Measurements from ENCODE around the gene E2F4. TPM values are rescaled to one million over a fixed set of nuclear protein-coding genes. Genes with fewer than 3 reads are reported as not detected.
A peak's percentile ranks its signal among the peaks of the same experiment; 100 is the strongest.

The E2F4 gene
- total RNA-seq, 1 experiment from 2014 or later: 73.6 TPM

DNA sequence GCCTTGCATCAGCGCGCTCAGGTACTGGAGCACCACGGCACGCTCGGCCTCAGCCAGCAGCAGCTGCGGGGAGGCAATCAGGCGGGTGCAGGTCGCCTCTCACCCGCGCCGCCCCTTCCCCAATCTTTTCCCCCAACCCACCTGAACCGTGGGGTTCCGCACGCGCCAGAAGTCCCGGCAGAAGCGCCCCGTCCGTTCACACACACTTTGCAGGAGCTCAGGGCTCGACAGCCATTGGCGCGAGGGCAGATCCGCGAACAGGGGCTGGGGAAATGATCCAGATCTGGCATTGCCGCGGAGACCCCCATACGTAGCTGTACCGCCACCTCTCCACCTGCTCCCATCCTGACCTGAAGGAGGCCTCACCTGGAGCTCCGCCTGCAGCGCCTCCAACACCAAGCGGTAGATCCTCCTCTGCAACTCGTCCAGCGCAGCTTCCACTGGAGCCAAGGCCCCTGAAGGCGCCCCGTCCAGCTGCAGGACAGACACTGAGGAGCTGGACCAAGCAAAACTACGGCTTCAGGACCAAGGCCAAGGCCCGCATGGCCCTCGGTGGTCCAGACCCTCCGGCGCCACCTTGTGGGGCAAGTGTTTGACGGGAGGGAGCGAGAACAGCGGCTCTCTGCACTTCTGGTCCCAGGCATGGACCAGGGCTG lies 6.8 kb upstream of the E2F4 start:
- in situ Hi-C loops (cut with HindIII; ENCODE audit: low pct_unique_long_range_greater_than_20kb, low sequenced_read_pairs): no loop called here
- DNase-seq (ENCODE audit: low read depth, low spot score): peak; percentile 84

DNA sequence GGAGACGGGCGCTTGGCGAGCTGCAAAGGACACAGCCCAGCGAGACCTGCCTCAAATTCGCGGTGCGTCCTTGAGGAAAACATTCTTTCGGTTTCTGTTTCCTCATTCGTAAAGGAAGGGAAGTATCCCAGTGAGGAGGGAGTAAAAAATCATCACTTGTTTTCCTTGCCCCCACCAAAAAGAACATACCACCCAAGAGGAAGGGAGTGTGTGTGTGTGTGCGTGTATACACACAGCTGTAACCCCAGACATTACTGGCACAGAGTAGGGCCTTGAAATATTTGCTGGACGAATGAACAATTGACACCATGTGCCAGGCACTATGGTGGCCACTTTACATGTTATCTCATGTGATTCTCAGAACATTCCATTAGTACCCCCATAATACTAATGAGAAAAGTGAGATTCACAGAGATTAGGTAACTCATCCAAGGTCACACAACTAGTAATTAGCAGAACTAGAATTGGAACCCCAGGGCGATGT lies 6.3 kb upstream of the E2F4 start:
- in situ Hi-C loops (cut with HindIII; ENCODE audit: low pct_unique_long_range_greater_than_20kb, low sequenced_read_pairs): no loop called here
- no peak for DNase-seq (ENCODE audit: low read depth, low spot score)

DNA sequence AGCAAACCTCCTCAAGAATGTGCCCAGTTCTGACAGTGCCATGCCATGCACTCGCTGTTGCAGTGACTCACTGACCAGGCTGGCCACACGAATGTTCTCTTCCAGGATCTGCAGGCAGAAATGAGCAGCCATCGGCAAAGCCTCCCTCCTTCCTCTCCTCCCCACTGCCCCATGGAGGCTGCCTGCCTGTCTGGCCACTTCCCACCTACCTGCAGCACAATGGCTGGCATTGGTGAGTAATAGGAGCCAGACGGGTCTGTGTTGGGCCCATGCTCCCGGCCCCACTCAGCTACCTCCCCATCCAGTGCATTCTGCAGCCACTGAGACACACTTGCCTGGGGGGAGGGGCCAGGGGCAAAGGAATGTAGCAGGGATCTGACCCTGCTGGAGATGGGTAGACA lies 5.4 kb upstream of the E2F4 start:
- in situ Hi-C loops (cut with HindIII; ENCODE audit: low pct_unique_long_range_greater_than_20kb, low sequenced_read_pairs): no loop called here
- no peak for DNase-seq (ENCODE audit: low read depth, low spot score)

DNA sequence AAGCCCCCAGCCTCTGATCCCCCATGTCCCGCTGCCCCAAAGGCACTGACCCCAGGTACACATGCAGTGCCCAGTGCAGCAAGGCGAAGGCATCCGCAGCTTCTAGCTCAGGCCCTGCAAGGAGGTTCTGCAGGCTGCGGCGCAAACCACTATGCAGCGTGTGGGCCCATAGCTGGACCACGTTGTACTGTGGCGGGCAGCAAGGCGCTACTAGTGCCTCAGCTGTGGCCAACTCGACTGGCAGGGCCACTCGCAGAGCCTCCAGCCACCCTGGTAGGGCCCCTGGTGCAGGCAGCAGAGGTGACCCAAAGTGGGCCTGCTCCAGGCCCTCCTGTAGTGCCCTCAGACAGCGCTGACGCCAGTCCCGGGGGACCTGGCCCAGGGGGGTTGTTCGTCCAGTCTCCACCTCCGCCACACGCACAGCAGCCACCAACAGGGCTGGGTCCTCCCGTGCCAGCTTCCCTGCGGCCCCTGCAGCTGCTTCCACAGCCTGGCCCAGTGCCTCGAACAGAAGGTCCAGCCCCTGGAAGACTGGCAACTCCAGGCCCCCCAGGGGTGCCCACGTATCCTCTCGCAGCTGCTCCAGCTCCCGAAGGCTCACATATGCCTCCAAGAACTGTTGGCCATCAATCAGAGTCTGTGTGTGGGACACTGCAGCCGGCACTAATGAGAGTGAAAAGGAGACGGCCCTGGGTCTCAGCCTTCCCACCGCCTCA lies 4.6 kb upstream of the E2F4 start:
- DNase-seq (ENCODE audit: low read depth, low spot score): no peak
- in situ Hi-C loops (cut with HindIII; ENCODE audit: low pct_unique_long_range_greater_than_20kb, low sequenced_read_pairs): no loop called here

DNA sequence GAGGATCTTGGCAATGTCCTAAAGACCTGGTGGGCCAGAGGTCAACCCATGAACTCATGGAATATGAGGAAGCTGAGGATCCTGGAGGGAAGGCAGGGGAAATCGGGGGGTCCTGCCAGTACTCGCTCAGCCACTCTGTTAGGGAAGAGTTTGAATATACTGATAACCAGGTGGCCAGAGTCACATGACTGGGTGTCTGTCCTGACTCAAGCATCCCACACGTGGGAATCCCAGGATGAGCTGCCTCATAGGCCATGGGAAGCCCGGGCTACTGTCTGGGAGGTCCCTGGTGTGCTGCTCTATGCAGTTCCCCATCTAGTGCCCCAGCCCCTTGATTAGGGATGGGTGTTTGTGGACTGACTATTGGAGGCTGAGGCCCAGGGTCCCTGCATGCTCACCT lies 3.6 kb upstream of the E2F4 start:
- DNase-seq (ENCODE audit: low read depth, low spot score): no peak
- in situ Hi-C loops (cut with HindIII; ENCODE audit: low pct_unique_long_range_greater_than_20kb, low sequenced_read_pairs): no loop called here

DNA sequence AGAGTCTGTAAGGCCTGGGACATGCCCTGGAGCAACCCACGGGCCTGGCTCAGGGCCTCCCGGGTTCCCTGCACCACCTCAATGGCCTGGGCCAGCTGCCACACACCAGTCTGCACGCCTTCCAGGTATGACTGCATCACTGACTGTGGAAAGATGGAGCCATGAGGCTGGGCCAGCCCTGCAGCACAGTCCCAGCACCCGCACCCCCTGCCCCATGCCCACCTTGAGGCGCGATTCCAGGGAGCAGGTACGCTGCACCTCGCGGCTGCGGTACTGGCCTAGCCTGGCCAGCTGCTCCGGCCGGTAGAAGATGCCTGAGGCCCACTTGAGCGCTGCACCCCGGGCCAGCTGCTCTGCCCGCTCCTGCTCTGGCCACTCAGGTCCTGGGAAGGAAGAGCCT lies 3.2 kb upstream of the E2F4 start:
- no peak for DNase-seq (ENCODE audit: low read depth, low spot score)
- in situ Hi-C loops (cut with HindIII; ENCODE audit: low pct_unique_long_range_greater_than_20kb, low sequenced_read_pairs): no loop called here

DNA sequence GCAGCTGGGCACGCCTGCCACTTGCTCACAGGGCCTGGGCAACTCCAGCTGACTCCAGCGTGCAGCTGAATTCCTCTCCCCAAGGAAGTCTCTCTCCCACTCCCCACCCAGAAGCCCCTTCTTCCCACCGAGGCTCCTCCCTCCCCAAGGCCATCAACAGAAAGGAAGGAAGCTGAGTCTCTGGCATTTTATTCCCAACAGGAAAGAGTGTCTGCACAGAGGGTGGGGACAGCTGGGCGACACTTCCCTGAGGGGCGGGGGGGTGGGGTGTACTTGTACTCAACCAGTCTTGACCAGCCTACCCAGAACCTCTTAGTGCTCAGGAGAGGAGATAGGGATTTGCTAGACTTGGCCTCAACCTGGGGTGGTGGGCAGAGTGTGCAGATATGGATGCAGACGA lies 1.9 kb upstream of the E2F4 start, which contains the start of gene EXOC3L1:
TSS of gene EXOC3L1 (minus strand) at position 96 of the 400 bp plus-strand sequence. CDS start 460 bp downstream, outside the sequence.
- in situ Hi-C loops (cut with HindIII; ENCODE audit: low pct_unique_long_range_greater_than_20kb, low sequenced_read_pairs): no loop called here
- DNase-seq (ENCODE audit: low read depth, low spot score): no peak

DNA sequence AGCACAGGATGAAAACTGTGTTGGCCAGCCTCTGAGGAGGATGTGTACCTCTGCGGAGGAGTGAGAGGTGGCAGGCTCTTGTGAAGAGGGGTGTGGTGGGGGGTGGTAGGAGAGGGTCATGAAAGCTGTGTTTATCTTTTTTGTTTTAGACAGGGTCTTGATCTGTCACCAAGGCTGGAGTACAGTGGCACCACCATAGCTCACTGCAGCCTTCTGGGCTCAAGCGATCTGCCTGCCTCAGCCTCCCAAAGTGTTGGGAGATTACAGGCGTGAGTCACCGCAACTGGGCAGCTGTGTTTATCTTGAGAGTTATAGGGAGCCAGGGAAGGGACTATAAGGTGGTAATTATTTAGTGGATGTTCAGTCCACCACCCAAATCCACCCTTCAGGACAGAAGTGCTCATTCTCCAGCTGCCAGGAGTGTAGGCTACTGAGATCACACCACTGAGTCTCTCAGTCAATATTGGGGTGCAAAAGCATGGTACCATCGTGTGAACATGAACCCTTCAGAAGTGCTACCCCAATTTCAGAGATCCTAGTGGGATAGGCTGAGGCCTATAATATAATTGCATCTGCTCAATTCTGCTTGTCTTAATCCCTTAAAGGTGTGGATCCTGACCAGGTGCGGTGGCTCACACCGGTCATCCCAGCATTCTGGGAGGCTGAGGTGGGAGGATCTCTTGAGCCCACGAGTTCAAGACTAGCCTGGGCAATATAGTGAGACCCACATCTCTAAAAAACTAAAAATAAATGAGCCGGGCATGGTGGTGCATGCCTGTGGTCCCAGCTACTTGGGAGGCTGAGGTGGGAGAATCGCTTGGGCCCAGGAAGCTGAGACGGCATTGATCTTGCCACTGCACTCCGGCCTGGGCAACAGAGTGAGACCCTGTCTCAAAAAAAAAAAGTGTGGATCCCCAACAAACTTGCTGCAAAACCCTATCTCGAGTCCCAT lies 1.2 kb upstream of the E2F4 start:
- in situ Hi-C loops (cut with HindIII; ENCODE audit: low pct_unique_long_range_greater_than_20kb, low sequenced_read_pairs): no loop called here
- no peak for DNase-seq (ENCODE audit: low read depth, low spot score)

DNA sequence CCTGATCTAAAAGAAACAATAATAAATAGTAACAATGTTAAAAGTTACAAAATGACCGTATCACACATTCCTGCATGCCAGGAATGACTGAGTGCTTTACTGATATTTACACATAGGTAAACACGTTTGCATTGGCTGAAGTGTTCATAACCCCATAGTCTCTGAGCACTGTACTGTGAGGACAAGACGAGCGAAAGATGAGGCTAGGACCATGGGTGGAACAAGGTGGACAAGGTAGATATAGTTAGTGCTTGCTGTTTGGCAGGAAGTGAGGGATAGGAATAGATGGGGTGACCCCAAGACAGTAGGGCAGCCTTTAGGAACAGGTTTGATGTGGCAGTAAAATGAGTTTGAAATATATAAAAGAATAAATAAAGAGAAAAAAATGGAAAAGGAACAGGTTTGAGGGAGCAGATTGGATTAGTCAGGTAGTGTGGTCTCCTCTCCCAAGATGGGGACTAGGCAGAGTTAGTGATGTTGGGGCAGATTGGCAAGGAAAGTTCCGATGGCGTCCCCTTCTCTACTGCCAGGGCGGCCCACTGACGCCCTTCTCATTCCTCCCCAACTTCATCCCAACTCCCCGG lies 452 bp upstream of the E2F4 start:
- DNase-seq (ENCODE audit: low read depth, low spot score): no peak
- in situ Hi-C loops (cut with HindIII; ENCODE audit: low pct_unique_long_range_greater_than_20kb, low sequenced_read_pairs): no loop called here

DNA sequence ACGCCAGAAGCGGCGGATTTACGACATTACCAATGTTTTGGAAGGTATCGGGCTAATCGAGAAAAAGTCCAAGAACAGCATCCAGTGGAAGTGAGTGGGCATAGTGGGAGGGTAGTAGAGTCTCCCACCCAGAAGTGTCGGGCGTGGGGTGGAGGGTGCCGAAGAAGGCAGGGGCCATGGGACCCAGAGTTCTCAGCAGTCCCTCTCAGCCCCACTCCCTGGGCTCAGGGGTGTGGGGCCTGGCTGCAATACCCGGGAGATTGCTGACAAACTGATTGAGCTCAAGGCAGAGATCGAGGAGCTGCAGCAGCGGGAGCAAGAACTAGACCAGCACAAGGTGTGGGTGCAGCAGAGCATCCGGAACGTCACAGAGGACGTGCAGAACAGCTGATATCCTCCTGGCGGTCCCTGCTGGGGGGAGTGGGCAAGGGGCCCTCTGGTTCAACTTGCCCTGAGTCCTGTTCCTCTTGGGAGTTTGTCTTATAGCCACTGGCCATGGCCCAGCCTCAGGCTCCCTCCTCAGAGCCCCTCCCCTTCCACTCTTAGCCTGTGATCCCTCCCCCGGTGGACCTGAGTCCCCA lies 916 bp downstream of the E2F4 start:
- in situ Hi-C loops (cut with HindIII; ENCODE audit: low pct_unique_long_range_greater_than_20kb, low sequenced_read_pairs): no loop called here

DNA sequence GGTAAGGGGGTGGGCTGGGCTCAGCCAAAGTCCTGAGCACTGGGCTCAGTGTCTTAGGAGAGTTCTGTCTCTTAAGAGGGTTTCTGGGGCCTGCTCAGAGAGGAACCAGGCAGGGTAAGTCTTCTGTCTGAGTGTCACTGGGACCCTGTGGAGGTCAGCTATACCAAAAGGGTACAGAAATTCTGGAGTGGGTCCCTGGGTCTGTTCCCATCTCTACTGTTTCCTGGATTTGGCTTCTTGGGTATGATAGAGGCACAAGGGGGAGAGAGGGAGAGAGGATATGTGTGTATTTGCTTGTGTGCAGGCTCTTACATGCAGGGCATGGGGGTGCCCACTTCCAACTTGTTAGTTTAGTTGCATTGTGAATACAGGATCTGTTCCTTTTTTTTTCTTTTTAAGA lies 1.6 kb downstream of the E2F4 start:
- no peak for DNase-seq (ENCODE audit: low read depth, low spot score)
- in situ Hi-C loops (cut with HindIII; ENCODE audit: low pct_unique_long_range_greater_than_20kb, low sequenced_read_pairs): no loop called here

More for the DNA sequence above, 916 bp downstream of the E2F4 start:
- DNase-seq (ENCODE audit: low read depth, low spot score): no peak

DNA sequence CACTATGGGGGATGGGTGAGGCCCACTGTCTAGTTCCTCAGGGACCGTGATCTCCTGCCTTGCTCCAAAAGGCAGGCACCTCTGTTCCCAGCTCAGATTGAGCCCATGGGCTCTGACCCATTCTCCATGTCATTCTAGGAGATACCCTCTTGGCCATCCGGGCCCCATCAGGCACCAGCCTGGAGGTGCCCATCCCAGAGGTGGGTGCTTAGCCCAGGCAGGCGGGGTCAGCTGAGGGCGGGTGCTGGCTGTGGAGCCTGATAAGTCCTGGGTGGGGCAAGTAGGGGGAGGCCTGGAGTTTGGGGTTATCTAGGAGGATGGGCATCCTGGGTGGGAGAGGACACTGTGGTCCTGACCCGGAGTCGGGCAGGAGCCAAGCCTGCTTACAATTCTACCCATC lies 2.3 kb downstream of the E2F4 start:
- in situ Hi-C loops (cut with HindIII; ENCODE audit: low pct_unique_long_range_greater_than_20kb, low sequenced_read_pairs): no loop called here
- no peak for DNase-seq (ENCODE audit: low read depth, low spot score)

DNA sequence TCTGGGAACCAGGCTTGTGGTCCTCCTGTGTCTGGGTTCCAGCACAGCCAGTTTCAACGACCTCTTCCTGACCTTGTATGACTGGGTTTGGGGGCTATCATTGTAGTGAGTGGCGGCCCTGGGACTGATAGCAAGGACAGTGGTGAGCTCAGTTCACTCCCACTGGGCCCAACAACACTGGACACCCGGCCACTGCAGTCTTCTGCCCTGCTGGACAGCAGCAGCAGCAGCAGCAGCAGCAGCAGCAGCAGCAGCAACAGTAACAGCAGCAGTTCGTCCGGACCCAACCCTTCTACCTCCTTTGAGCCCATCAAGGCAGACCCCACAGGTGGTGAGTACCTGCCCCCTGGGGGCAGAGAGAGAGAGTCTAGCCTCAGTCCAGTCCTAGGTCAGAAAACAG lies 3.7 kb downstream of the E2F4 start:
- in situ Hi-C loops (cut with HindIII; ENCODE audit: low pct_unique_long_range_greater_than_20kb, low sequenced_read_pairs): no loop called here
- DNase-seq (ENCODE audit: low read depth, low spot score): no peak

DNA sequence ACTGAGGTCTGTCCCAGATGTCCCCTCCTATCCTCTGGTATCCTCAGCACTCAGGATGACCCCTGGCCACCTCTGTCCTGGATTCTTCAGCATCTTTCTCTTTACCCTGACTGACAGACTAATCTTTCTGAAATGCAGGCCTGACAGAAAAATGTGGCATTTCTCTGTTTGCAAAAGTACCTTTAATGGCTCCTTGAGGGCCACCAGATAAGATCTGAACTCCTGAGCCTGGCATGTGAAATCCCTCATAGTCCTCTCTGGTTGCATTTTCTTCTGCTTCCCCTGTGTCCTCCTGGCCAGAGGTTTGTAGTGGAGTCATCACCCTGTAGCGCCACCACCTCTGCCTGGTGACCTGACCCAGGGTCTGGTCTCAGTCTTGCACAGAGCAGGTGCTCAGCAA lies 4.9 kb downstream of the E2F4 start:
- in situ Hi-C loops (cut with HindIII; ENCODE audit: low pct_unique_long_range_greater_than_20kb, low sequenced_read_pairs): no loop called here
- no peak for DNase-seq (ENCODE audit: low read depth, low spot score)

DNA sequence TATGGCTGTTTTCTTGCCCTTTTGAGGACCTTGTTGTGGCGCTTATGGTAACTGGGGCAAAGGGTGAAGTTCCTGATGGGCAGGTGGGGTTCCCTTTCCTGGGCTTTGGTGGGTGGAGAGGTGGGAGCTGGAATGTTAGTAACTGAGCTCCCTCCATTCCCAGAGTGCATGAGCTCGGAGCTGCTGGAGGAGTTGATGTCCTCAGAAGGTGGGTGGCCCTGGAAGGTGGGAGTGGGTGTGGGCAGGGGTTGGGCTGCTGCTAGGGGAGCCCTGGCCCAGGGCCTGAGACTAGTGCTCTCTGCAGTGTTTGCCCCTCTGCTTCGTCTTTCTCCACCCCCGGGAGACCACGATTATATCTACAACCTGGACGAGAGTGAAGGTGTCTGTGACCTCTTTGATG lies 5.7 kb downstream of the E2F4 start:
- DNase-seq (ENCODE audit: low read depth, low spot score): no peak
- in situ Hi-C loops (cut with HindIII; ENCODE audit: low pct_unique_long_range_greater_than_20kb, low sequenced_read_pairs): no loop called here

DNA sequence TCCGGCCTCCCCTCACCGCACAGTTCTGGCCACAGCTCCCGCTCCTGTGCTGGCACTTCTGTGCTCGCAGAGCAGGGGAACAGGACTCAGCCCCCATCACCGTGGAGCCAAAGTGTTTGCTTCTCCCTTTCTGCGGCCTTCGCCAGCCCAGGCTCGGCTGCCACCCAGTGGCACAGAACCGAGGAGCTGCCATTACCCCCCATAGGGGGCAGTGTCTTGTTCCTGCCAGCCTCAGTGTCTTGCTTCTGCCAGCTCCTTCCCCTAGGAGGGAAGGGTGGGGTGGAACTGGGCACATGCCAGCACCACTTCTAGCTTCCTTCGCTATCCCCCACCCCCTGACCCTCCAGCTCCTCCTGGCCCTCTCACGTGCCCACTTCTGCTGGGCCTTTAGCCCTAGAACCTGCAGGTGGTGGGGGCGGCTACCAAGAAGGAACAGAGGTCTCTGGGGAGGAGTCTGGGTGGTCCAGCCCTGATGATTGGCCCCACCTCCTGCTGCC lies 6.3 kb downstream of the E2F4 start:
- DNase-seq (ENCODE audit: low read depth, low spot score): peak; percentile 75
- in situ Hi-C loops (cut with HindIII; ENCODE audit: low pct_unique_long_range_greater_than_20kb, low sequenced_read_pairs): no loop called here

DNA sequence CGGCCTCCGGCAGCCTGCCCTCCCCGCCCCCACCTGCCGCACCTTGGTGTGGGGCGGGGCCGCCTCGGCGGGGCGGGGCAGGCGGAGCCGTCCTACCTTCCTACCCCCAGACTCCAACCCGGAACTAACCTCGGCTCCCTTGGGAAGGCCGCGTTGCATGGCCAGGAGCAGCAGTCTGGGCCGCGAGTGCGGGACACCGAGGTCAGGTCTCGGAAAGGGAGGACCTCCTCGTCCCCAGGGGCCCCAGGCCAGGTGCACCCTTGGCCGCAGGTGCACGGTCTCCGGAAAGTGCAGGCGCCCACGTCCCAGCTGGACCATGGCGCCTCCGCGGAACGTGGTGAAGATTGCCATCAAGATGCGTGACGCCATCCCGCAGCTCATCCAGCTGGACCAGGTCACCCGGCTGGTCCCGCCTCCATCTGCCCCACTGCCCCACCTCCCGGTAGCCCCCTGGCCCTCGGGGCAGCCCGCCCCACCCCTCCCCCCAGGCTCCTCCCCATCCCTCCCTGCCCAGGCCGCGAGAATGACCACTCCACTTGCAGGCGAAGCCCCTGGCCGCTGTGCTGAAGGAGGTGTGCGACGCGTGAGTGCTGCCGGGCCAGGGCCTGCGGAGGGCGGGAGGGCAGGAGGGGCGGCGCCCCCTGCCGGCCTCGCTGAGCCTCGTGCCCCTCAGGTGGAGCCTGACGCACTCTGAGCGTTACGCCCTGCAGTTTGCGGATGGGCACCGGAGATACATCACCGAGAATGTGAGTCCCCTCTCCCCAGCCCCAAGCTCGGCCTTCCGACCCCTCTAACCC lies 7.3 kb downstream of the E2F4 start, which contains the start of gene ELMO3:
TSS of gene ELMO3 (plus strand) at position 121 of the 797 bp plus-strand sequence. CDS start at position 317, 196 bp downstream.
- in situ Hi-C loops (cut with HindIII; ENCODE audit: low pct_unique_long_range_greater_than_20kb, low sequenced_read_pairs): no loop called here
- no peak for DNase-seq (ENCODE audit: low read depth, low spot score)

All from SK-MEL-5 (cell line).